ENCODE measurements around the gene PRCD.
"Not testable (repeated sequence)": the region's sequence is repeated elsewhere in the genome, so short reads cannot be mapped to it uniquely, and the experiment has no call there.

The PRCD gene

DNA sequence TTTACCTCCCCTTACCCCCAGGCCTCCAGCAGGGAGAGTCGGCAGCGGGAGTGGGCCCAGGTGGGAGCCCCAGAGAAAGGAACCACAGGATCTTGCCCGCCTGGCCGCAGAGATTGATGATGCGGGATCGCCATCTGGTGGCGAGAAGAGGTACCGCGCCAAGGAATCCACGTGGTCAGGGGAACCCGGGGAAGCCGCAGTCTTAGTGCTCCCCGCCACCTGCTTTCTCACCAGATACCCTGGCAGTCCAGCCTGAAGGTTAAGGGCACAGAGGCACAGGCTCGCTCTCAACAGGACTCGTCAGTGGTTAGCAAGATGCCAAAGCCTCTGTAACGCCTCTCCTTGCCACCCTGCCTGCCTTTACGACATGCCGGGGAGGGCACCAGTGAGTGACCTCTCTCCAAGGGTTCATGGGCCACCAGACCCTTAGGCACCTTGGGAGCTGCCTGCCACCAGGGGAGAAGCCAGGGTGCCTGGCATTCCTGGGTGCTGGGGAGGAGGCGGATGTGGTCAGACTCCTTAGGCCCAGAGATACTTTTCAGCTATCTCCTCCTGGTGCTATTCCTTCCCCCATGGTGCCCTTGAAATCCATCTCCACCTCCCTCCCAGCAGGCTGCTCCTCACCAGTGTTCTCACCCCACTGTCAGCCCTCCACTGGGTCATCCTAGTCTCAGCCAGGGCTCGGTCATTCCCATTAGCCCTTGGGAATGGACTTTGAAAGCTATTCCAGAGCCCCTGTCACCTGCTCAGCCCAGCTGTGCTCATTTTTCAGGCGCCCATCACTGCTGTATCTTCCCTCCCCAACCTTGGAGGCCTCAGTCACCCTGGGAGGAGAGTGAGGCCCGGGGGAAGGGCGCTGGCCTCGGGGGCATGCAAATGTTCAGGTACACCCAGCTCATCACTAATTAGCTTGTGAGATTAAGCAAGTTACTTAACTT is 33.2 kb upstream of the PRCD start:
- peak; percentile 61 for DNase-seq

DNA sequence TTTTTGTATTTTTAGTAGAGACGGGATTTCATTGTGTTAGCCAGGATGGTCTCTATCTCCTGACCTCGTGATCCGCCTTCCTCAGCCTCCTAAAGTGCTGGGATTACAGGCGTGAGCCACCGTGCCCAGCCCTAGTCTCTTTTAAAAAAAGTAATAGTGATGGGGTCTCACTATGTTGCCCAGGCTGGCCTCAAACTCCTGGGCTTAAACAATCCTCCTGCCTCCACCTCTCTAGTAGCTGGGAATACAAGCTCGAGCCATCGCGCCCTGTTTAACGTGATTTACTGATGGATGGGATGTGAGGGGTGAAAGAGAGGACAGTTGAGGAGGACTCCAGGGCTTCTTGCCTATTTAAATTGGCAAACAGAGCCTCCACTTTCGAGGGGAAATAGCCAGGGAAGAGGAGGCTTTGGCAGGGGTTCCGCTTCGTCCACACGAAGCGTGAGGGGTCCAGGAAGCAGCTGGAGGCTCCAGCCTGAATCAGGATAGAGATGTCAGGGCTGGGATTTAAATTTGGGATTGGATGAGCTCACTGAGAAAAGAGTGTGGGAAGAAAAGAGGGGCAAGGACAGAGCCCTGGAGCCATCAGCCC is 31.3 kb upstream of the PRCD start:
- not testable (repeated sequence) for DNase-seq

DNA sequence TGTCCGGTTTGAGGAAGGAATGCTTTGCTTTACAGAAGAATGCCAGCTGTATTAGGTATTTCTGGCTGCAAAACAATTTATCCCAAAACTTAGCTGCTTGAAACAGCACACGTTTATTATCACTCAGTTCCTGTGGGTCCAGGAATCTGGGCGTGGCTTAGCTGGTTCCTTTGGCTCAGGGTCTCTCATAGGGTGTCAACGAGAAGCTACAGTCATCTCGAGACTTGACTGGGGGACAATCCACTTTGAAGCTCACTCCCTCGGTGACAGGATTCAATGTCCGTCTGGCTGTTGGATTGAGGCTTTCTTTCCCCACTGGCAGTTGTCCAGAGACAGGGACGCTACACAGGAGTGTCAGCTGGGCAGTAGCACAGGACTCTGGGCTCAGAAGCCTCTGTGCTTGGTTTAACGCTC is 29.0 kb upstream of the PRCD start:
- no peak for DNase-seq

DNA sequence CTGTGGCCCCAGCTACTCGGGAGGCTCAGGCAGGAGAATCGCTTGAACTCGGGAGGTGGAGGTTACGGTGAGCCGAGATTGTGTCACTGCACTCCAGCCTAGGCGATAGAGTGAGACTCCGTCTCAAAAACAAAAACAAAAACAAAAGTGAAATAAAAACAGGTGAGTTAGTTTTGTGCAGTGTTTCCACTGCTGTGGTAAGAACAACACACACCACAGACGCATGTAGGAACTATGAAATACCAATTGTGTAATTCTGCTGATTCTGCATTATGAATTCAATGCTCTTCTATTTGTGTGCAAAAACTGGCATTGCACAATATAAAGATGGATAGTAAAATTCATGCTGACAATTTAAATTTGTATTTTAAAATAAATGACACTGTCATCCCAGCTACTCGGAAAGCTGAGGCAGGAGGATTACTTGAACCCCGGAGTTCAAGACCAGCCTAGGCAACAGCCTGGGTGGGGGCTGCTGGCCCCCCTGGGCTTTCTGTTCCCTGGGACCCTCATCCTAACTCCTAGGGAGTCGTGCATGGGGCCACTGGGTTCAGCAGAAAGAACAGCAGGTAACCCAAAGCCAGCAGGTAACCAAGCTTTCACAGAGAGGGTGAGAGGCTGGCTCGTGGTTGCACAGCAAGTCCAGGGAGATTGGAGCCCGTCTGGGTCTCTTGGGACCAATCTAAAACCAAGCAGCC is 28.0 kb upstream of the PRCD start:
- no peak for DNase-seq

DNA sequence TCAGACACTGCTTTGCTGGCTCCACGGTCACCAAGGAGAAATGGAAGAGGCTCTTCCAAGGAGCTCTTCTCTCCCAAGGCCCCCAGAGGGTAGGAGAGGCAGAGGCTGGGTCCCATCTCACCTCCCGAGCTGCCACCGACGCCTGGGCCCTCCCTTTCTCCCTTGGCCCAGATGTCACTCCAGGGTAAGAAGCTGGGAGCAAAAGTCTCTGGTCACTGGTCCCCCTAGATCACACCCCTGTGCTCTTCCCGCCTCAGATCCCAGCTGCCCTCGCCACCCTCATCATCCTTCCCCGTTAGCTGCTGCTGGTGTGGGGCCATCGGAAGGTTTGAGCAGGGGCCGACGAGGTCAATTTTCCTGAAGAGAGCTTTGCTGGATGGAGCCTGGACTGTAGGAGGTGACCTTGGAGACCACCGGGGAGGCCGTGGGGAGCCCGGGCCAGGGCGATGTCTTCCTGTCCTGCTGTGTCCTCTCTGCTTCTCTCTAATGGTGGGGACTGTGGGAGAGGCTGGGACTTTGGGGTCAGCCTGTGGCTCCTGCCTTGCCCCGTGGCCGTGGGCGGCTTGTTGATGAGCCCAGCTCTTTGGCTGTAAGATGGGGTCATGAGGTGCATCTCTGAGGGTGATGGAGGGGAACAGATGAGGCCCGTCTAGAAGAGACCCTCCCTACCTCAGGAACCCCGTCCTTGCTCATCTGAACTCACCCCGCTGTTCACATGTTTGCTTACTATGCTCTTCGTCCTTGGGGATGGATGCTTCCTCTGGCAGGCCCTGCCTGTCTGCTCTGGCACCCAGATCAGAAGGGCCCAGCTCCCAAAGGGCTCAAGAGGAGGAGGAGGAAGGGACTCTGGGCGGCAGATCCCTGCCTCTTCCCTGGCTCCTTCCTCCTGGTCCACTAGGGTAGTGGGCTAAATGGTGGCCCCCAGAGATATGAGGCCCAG is 27.2 kb upstream of the PRCD start:
- no peak for DNase-seq

DNA sequence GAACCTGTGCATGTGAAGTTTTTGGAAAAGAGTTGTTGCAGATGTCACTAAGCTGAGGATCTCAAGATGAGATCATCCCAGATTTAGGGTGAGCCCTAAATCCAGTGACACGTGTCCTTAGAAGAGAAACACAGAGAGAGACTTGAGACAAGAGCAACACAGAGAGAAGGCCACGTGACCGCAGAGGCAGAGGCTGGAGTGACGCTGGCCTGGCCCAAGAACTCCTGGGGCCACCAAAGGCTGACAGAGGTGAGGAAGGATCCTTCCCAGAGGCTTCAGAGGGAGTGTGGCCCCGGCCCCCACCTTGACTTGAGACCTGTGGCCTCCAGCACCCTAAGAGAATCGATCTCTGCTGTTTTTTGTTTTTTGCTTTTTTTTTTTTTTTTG is 26.5 kb upstream of the PRCD start:
- no peak for DNase-seq

DNA sequence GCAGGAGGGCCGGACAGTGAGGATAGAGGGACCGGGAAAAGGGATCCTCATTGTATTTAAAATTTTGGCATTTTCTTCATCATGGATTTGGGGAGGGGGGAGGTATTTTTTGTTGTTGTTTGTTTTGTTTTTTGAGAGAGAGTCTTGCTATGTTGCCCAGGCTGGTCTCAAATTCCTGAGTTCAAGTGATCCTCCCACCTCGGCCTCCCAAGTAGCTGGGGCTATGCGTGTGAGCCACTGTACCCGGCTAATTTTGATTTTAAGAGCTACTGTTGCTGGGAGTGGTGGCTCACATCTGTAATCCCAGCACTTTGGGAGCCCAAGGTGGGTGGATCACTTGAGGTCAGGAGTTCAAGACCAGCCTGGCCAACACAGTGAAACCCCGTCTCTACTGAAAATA is 25.5 kb upstream of the PRCD start:
- not testable (repeated sequence) for DNase-seq

DNA sequence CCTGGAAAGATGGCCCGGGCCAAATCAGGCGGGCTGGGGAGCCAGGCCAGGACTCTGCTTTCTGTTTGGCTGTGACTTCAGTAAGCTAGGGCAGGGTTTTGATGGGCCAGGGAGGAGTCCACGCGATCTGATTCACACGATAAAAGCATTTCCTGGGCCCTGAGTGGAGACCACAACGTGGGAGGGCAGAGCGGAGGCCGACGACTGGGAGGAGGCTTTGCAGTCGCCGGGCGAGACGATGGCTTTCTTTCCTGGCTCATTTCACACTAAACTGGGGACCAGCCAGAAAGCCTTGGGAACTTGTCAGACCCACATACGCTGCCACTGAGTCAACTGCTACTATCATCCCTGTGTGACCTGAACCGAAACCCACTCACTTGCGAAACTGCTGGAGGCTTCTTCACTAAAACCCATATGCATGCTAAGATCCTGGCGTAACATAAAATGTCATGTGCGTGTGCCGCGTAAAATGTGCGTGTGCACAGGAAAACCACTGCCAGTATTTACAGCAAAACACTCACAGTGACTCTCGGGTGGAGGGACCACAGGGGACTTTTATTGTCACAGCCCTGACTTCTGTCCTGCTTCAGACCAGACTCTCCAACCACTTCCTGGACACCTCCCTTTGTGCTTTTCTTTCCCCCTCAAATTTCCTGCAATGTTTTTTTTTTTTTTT is 24.4 kb upstream of the PRCD start:
- peak; percentile 82 for DNase-seq

DNA sequence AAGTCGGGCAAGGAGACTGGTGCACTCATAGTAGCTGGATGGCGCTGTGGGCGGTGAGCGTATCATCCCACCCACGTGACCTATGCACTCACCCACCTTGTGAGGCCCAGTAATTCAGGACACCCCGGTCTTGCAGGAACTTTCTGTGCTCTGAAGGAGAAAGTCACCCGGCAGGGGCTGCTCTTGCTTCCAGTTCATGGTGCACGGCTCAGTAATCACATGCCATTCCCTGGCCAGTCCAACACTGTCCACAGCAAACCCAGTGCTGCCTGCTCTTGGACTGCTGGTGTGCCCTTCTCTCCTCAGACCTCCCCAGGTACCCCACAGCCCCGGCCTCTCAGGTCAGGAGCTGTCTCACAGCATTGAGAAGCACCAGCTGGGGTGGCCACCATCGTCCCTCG is 22.2 kb upstream of the PRCD start:
- DNase-seq = no peak

DNA sequence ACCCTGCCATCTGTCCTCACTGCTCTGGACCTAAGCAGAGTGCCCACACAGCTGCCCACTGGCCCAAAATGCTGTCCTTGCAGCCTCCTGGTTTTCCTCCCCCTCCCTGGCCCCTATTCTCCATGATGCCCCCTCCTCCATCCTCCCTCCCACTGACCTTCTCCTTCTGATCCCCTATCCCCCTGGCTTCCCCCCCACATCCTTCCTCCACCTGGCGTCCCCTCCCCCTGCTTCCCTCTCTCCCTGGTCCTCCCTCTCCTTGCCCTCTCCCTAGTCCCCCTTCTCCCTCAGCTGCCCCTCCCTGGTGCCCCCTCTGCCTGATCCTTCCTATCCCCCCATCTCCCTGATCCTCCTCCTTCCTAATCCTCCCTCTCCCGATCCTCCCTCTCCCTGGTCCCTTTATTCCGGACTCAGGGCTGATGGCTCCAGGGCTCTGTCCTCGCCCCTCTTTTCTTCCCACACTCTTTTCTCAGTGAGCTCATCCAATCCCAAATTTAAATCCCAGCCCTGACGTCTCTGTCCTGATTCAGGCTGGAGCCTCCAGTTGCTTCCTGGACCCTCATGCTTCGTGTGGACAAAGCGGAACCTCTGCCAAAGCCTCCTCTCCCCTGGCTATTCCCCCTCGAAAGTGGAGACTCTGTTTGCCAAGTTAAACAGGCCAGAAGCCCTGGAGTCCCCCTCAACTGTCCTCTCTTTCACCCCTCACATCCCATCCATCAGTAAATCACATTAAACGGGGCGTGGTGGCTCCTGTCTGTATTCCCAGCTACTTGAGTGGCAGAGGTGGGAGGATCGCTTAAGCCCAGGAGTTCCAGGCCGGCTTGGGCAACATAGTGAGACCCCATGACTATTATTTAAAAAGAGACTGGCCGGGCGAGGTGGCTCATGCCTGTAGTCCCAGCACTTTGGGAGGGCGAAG is 20.5 kb upstream of the PRCD start:
- no peak for DNase-seq

DNA sequence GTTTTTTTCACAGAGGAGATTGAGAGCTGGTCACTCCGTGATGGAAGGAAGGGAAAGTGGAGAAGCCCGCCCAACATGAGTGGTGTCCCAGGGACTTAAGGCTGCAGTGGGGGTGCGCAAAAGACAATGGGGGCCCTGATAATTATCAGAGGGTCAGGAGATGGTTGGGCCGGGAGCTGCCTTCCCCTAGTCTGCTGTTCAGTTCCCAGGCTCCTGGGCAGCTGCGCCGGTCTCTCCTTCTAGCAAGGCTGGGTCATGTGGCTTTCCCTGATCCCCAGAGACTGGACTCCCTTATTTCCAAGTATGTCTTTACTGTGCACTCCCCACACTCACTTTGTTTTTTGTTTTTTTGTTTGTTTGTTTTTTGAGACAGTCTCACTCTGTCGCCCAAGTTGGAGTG is 18.6 kb upstream of the PRCD start:
- no peak for DNase-seq

DNA sequence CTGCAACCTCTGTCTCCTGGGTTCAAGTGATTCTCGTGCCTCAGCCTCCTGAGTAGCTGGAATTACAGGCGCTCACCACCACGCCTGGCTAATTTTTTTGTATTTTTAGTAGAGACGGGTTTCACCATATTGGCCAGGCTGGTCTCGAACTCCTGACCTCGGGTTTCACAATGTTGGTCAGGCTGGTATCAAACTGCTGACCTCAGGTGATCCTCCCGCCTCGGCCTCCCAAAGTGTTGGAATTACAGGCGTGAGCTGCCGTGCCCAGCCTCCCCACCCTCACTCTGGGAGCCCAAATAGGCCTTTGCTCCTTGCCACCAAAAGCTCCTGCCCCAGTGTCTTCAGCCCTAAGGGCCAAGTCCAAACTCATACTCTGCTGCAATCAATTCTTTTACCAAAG is 18.2 kb upstream of the PRCD start:
- not testable (repeated sequence) for DNase-seq

DNA sequence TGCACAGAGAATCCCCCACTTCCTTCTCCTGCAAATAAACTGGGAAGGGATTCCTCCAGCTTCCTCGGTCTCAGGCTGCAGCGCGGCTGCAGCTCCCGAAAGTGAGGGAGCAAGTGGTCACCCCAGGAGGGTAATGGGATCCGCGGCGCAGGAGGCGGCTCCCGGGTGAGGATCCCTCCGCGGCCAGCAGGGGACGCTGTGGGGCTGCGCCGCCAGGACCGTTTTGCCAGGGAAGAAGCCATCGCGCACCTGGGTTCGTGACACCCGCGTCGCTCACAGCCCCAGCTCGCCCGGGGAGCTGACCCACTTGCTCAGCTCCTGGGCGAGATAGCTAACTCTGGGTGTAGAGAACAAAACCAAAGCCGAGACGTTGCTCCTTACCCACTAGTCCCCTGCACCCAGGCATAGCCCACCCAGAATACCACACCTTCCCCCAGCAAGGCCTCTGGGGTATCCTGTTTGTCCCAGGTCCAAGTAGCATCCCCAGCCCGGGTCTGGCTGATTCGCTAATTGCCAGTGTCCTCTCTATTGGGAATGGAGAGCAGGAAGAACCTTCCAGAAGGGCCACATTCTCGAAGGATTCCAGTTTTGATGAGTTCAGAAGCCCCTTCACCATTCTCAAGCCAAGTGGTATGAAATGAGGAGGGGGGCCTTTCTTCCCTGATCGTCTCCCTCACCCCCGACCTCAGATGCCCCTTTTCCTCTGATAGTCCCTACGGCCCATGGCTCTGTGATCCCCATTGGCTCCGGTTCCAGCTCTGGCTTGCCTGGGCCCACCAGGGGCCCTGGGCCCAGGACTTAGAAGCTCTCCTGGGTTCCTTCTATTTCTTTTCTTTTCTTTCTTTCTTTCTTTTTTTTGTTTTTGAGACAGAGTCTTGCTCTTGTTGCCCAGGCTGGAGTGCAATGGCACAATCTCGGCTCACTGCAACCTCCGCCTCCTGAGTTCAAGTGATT is 16.5 kb upstream of the PRCD start:
- peak; percentile 44 for DNase-seq

DNA sequence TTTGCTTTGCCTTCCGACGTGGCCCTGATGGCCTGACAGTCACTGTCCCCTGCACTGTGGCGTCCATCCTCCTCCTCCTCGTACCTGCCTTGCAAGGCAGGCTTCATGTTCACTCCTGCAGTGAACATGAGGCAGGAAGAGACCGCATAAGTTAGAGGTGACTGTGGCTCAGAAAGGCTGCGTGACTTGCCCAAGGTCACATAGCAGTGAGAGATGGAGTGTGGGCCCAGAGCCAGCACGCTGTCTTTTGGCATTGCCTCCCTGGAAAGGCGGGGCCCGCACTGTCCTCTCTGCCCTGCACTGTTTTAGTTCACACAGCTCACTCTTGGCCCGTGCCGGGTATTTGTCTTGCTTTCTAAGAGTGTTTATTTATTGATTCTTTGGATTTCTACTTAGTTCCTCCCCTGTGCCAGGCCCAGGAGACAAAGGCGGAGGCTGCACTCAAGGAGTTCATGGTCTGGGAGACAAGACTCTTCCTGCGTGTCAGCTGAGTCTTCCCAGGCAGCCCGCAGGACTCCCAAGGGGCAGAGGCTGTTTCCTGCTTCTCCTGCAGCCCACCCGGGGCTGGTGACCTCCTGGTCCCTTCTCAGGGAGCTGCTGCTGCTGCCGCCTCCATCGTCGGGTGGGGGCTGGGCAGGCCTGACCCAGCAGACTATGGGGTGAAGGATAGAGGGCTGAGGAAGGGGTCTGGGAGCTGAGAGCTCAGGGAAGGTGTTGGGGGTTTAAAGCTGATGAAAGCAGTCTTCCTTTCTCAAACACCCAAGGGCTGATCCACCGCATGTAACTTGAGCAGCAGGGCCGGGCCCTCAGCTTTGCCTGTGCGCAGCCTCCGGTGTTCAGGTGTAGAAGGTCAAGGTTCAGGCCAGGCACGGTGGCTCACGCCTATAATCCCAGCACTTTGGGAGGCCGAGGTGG is 15.0 kb upstream of the PRCD start:
- DNase-seq = peak; percentile 19

DNA sequence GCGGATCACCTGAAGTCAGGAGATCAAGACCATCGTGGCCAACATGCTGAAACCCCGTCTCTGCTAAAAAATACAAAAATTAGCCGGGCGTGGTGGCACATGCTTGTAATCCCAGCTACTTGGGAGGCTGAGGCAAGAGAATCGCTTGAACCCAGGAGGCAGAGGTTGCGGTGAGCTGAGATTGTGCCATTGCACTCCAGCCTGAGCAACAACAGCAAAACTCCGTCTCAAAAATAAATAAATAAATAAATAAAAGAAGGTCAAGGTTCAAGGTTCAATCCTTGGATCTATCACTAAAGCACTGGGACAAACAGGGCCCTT is 14.4 kb upstream of the PRCD start:
- DNase-seq = not testable (repeated sequence)

DNA sequence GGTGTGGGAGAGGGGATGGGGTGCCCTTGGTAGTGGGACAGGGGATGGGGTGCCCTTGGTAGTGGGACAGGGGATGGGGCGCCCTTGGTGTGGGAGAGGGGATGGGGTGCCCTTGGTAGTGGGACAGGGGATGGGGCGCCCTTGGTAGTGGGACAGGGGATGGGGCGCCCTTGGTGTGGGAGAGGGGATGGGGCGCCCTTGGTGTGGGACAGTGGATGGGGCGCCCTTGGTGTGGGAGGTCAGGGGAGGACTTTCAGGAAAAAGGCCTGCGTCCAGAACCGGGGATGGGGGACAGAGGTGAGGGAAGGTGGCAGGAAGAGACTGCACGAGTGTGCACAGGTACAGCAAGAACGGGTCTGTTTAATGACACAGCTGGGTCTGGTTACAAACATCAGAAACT is 12.8 kb upstream of the PRCD start:
- not testable (repeated sequence) for DNase-seq

DNA sequence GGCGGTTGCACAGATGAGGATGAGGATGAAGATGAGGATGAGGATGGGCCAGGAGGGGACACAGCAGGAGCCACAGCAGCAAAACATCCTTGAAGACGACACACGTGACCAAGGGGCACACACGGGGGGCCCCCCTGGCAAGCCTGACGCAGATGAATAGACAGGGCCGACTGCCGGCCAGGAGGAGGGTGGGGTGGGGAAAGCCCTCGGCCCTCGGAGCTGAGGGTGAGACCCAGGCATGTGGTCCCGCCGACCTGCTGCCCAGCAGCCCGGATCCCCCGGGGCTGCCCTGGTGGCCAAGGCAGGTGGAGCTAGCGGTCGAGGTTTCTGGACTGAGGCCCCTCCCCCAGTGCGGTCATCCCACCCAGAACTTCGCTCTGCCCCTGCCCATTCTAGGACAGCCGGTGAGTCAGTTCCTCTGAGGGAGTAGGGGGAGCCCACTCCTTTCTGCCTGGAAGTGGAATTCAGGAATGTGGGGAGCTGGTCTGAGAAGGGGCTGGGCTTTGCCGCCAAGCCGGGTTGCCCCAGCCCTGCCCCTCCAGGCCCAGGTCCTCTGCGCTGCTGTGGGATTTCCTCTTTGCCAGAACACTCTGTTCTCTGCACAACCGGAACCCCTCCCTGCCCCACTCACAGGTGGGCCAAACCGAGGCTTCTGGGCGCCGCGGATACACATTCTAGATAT is 12.3 kb upstream of the PRCD start:
- DNase-seq = peak; percentile 76

DNA sequence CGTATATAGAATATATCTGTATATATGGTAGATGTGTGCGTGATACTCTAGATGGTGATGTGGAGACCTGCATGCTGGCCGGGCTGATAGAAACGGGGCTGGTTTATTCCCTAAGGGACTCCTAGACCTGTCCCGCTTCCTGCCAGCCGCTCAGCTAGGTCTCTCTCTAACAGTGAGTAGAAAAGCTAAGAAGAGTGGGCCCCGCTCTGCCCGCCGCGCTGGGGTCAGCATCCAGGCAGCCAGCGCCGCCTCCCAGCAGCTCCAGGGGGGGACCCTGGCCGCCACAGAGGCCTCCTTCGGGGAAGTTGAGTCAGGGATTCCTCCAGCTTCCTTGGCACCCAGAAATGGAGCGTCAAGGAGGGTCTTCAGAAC is 11.7 kb upstream of the PRCD start:
- DNase-seq = no peak
